Natural killer cell treated with Interleukin-12 subunit alpha and Interleukin-12 subunit beta and Interleukin-15 and Interleukin-18, amount 100 ng/mL, for 72 hours (primary cell): ENCODE measurements around the gene SCAMP3. TPM values are rescaled to one million over a fixed set of nuclear protein-coding genes. Genes with fewer than 3 reads are reported as not detected.
"Not testable (repeated sequence)": the region's sequence is repeated elsewhere in the genome, so short reads cannot be mapped to it uniquely, and the experiment has no call there.

Experiments used
- ATAC-seq, 2 donors: fragments of 150-1000 bp; cut with Tn5 transposase in 1 of 2; sonication (Bioruptor Pico), chemical (Tn5 transposase) in 1 of 2; 2 replicates each; pipeline ENCODE4 v1.10.0; 2021
- DNase-seq: peaks from one replicate; pipeline ENCODE4 v3.0.0; 2022; ENCODE audit warnings: low spot score
- H3K27ac Mint-ChIP-seq, 2 donors: 1 replicate in 1 of 2; 2 replicates in 1 of 2; pipeline ENCODE4 v1.8.0; 2022; ENCODE audit warnings: mixed read lengths in 2 of 2, mild to moderate bottlenecking in 1 of 2, moderate library complexity in 1 of 2
- H3K27me3 Mint-ChIP-seq, 2 donors: 1 replicate in 1 of 2; 2 replicates in 1 of 2; pipeline ENCODE4 v1.8.0; 2022; ENCODE audit warnings: mixed read lengths in 2 of 2
- H3K36me3 Mint-ChIP-seq: one replicate; pipeline ENCODE4 v1.8.0; 2022; ENCODE audit warnings: mixed read lengths
- H3K4me1 Mint-ChIP-seq, 2 donors: 1 replicate in 1 of 2; 2 replicates in 1 of 2; pipeline ENCODE4 v1.8.0; 2022; ENCODE audit warnings: low read depth in 2 of 2, mixed read lengths in 2 of 2, mild to moderate bottlenecking in 1 of 2
- H3K4me3 Mint-ChIP-seq: one replicate; pipeline ENCODE4 v1.8.0; 2022; ENCODE audit warnings: mixed read lengths
- H3K9me3 Mint-ChIP-seq: 2 replicates; pipeline ENCODE4 v1.8.0; 2022; ENCODE audit warnings: mixed read lengths
- total RNA-seq, 2 donors: library from RNA; stranded (reverse); gene quantifications; one replicate each; pipeline ENCODE4 v1.2.3, GENCODE V29; 2022

Gene SCAMP3
- total RNA-seq, 2 donors from 2014 or later: 134 to 169 TPM

GRCh38 chr1:155220211-155220965, 41.8 kb downstream of the SCAMP3 start:
- not testable (repeated sequence) for H3K36me3 Mint-ChIP-seq, H3K9me3 Mint-ChIP-seq, H3K27me3 Mint-ChIP-seq, H3K4me3 Mint-ChIP-seq, DNase-seq, ATAC-seq
- Mint-ChIP-seq H3K27ac (peak overlapping the region; percentile 87 to 91), H3K4me1 (peaks cover 19 to 22% of the 10 kb centered on the region in 2 donors)

DNA sequence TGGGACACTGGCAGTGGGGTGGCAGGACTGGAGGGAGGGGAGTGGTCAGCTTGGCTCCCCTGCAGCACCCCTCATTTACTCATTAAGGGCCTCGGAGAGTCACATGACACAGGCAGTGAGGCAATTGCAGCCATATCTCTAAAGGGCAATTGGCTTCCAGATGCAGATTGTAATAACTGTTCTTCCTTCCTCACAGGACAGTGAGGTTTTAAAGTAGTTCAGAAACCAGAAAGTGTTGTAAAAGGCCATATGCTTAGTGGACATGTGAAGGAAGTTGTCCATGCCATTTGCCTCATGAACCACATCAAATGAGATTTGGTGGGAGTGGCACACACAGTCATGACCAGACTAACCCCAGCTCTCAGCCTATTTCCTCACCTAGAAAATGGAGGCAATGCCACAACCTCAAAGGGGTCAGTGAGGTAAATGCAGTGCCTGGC, 42.5 kb downstream of the SCAMP3 start:
- Mint-ChIP-seq H3K27ac (peak overlapping the region; percentile 87 to 91), H3K9me3 (peaks cover 2% of the 10 kb centered on the region), H3K4me1 (peaks cover 19 to 22% of the 10 kb centered on the region in 2 donors), H3K36me3 (no peaks in the 10 kb centered on the region), H3K27me3 (no peaks in the 10 kb centered on the region), H3K4me3 (peak overlapping the region; percentile 69)
- ATAC-seq (peak; percentile 69 to 79), DNase-seq (no peak)

DNA sequence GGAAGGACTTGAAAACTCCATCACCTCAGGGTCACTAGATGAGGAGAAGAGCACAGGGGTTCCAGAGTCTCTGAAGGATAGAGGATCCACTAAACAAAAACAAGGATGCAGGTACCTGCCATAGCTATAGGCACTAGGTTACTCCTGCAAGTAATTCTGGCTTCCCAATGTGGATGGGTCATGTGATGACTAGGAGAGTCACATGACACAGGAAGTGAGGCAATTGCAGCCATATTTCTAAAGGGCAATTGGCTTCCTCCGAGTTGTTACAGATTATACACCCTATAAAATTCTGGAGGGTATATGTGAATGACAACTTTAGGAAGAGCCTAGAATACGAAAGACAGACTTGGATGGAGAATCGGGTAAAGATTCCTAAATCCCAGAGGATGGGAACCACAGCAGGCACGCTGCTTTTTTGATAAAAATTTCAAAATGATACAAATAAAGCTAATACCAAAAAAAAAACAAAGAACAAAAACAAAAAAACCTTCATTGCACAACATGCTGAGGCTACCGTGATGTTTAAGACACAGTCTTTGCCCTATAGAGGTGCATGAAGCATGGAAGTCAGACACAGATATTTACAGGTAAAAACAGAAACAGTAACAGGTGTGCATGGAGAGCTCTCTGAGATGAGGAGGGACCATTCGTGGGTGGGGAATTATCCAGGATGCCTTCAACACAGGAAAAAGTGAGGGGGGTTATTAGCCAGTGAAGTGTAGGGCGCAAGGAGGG, 43.1 kb downstream of the SCAMP3 start:
- H3K4me3 Mint-ChIP-seq: peak overlapping the region; percentile 69
- H3K36me3 Mint-ChIP-seq: no peaks in the 10 kb centered on the region
- H3K4me1 Mint-ChIP-seq: peaks cover 16 to 22% of the 10 kb centered on the region in 2 donors
- H3K27me3 Mint-ChIP-seq: no peaks in the 10 kb centered on the region
- ATAC-seq: peak in 1 of 2 donors; percentile 52
- H3K27ac Mint-ChIP-seq: peak overlapping the region; percentile 87 to 91
- DNase-seq: no peak
- H3K9me3 Mint-ChIP-seq: peaks cover 2% of the 10 kb centered on the region

DNA sequence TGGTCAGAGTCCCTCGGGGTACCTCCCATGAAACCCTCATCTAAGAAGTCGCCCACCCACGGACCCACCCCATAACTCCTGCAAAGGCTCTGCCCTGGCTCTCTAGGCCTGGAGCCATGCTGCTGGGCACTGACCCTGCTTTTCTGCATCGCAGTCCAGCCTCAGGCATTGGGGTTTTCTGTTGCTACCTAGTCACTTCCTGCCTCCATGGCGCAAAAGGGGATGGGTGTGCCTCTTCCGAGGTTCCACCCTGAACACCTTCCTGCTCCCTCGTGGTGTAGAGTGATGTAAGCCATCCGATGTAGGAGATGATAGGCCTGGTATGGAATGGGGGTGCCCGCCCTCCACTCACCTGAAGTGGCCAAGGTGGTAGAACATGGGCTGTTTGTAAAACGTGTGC, 47.5 kb downstream of the SCAMP3 start:
- not testable (repeated sequence) for ATAC-seq, H3K27me3 Mint-ChIP-seq, H3K36me3 Mint-ChIP-seq, DNase-seq, H3K27ac Mint-ChIP-seq, H3K4me3 Mint-ChIP-seq, H3K9me3 Mint-ChIP-seq
- peaks cover 16 to 20% of the 10 kb centered on the region in 2 donors for H3K4me1 Mint-ChIP-seq

DNA sequence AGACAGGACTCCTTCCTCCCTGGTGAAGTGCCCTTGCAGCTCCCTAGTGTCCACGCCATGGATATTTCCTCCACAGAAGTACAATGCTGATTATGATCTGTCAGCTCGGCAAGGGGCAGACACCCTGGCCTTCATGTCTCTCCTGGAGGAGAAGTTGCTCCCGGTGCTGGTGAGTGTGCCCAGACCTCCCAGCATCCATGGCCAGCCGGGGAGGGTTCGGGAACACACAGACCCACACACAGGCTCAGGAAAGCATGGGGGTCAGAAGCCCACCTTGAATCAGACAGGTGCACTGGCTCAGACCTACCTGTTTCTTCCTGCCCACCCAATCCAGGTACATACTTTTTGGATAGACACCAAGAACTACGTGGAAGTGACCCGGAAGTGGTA, 50.1 kb downstream of the SCAMP3 start:
- not testable (repeated sequence) for H3K9me3 Mint-ChIP-seq, H3K36me3 Mint-ChIP-seq, H3K27me3 Mint-ChIP-seq, ATAC-seq, H3K27ac Mint-ChIP-seq, DNase-seq, H3K4me3 Mint-ChIP-seq
- peaks cover 20 to 23% of the 10 kb centered on the region in 2 donors for H3K4me1 Mint-ChIP-seq

GRCh38 chr1:155211381-155212050, 50.6 kb downstream of the SCAMP3 start:
- not testable (repeated sequence) for H3K27ac Mint-ChIP-seq, H3K4me3 Mint-ChIP-seq, ATAC-seq, H3K9me3 Mint-ChIP-seq, DNase-seq, H3K27me3 Mint-ChIP-seq, H3K36me3 Mint-ChIP-seq
- H3K4me1 Mint-ChIP-seq: peaks cover 23 to 27% of the 10 kb centered on the region in 2 donors

- H3K36me3 Mint-ChIP-seq: no peaks in the 10 kb centered on the region
- peaks cover 23 to 27% of the 10 kb centered on the region in 2 donors for H3K4me1 Mint-ChIP-seq
- no peaks in the 10 kb centered on the region for H3K27me3 Mint-ChIP-seq
- no peak overlapping the region for H3K4me3 Mint-ChIP-seq
- no peaks in the 10 kb centered on the region for H3K9me3 Mint-ChIP-seq
- peak overlapping the region in 1 of 2 donors; percentile 87 for H3K27ac Mint-ChIP-seq
- no peak for DNase-seq
- no peak for ATAC-seq
These were observed 51.7 kb downstream of the SCAMP3 start for GRCh38 chr1:155210314-155211104.

DNA sequence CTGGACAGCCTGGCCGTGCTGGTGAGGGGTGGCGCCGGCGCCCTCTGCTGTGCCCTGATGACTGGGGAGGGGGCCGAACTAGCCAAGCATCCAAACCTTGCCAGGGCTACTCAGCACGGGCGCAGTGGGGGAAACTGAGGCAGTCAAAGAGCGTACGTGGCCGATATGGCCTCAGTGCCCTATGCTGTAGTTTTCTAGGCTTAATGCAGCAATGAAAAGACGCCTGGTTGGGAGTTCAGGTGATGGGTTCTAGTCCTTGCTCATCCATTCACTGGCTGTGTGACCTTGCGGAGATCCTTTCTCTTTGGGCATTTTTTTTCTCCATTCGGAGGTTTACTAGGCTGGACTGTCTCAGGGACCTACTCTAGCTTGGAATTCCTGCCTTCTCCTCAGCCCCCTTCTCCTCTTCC, 52.8 kb downstream of the SCAMP3 start:
- H3K27me3 Mint-ChIP-seq: no peaks in the 10 kb centered on the region
- H3K36me3 Mint-ChIP-seq: no peaks in the 10 kb centered on the region
- peak overlapping the region; percentile 68 to 87 for H3K27ac Mint-ChIP-seq
- H3K9me3 Mint-ChIP-seq: no peaks in the 10 kb centered on the region
- H3K4me1 Mint-ChIP-seq: peaks cover 23 to 27% of the 10 kb centered on the region in 2 donors
- peak overlapping the region; percentile 94 for H3K4me3 Mint-ChIP-seq
- DNase-seq (no peak), ATAC-seq (no peak)

DNA sequence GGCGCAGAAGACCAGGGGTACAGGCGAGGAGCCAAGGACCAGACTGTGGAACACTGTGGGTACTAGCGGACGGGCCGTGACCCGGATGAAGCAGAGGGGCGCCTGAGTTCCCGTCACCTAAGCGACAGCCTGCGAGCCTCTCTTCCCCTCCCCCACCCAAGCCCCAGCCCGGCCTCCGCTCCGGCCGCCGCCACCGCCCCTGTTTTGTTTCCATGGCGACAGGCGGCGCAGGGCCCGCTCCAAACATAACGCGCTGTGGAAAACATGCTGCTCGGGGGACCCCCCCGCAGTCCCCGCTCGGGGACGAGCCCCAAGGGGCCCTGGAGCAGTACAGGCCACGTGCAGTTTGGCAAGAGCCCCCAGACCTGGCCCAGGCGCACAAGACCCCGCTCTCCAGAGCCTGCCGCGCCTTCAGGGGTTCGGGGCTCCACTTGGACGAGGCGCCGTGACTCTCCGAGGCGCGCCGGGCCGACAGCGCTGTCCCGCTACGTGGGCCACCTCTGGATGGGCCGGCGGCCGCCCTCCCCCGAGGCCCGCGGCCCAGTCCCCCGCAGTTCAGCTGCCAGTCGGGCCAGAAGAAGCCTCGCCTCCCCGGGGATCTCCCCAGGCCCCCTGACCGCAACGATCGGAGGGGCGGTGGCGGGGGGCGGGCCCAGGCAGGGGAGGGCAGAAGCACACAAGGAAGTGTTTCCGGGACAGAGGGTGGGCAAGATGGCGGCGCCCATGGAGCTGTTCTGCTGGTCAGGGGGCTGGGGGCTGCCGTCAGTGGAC, 53.4 kb downstream of the SCAMP3 start, which contains the start of gene MTX1:
Gene MTX1, plus strand, starts transcription at position 155 of the 771 bp plus-strand sequence. Its CDS starts 110 bp downstream, at position 265.
- Mint-ChIP-seq H3K27ac (peak within 1 kb of the TSS; percentile 68 to 87), H3K27me3 (no peaks in the 10 kb centered on the region), H3K4me3 (peak within 1 kb of the TSS; percentile 94), H3K4me1 (peaks cover 23 to 27% of the 10 kb centered on the region in 2 donors), H3K9me3 (no peaks in the 10 kb centered on the region), H3K36me3 (no peaks in the 10 kb centered on the region)
- ATAC-seq: peak; percentile 91 to 93
- DNase-seq: peak; percentile 87

DNA sequence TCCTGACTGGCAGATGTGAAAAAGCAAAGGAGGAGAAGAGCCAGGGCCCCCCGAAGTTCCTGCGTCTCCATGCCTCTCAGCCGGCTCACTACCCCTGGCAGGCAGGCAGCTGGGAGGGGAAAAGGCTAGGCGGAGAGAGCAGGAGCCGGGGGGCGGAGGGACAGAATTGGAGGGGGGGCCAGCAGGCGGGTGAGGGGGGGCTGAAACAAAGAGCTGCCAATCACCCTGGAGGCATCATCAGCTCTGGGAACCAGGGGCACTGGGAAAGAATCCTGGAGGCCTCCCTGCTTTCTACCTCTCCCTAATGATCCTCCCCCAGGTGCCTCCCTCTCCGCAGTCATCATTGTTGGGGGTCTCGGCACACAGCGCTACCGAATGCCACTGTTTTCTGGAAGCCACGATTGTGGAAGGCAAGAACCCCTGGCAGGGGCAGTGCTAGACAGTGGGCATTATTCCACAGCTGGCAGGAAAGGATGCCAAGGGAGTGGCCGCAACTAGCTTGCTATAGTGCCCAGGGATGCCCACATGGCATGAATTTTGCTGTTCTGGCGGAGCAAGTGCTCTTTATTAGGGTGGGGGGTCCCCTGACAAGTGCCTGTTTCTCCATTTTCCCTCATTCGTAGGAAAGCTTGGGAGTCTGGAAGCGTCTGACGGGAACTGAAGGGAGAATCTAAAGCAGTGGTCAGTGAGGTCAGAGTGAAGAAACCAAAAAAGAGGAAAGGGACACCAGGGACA, 54.2 kb downstream of the SCAMP3 start, which contains the start of gene THBS3:
Gene THBS3, minus strand, starts transcription at position 92 of the 735 bp plus-strand sequence. Its CDS starts 21 bp downstream, at position 71.
- no peak for DNase-seq
- peak within 1 kb of the TSS; percentile 68 to 80 for H3K27ac Mint-ChIP-seq
- no peak for ATAC-seq

GRCh38 chr1:155206891-155207805, 55.0 kb downstream of the SCAMP3 start:
- Mint-ChIP-seq H3K27me3 (no peaks in the 10 kb centered on the region), H3K4me3 (peak overlapping the region; percentile 62), H3K27ac (peak overlapping the region; percentile 24 to 53), H3K9me3 (no peaks in the 10 kb centered on the region), H3K36me3 (no peaks in the 10 kb centered on the region), H3K4me1 (peaks cover 23 to 27% of the 10 kb centered on the region in 2 donors)
- peak; percentile 85 for DNase-seq
- peak in 1 of 2 donors; percentile 41 for ATAC-seq

More for the DNA sequence above, 54.2 kb downstream of the SCAMP3 start, which contains the start of gene THBS3:
- Mint-ChIP-seq H3K9me3 (no peaks in the 10 kb centered on the region), H3K4me3 (peak within 1 kb of the TSS; percentile 94), H3K36me3 (no peaks in the 10 kb centered on the region), H3K27me3 (no peaks in the 10 kb centered on the region), H3K4me1 (peaks cover 23 to 27% of the 10 kb centered on the region in 2 donors)
